Neural cell (in vitro differentiated cells): ENCODE results near the gene OGFR.

ENCODE experiments used
- TF ChIP-seq, protein P1 (sequence below): fragments of 450-650 bp; IDR thresholded peaks from 2 replicates; pipeline ENCODE4 v1.5.1; 2014; ENCODE audit warnings: antibody characterized with exemption, mild to moderate bottlenecking, moderate library complexity; ENCODE audit not compliant: poor library complexity, severe bottlenecking
- TF ChIP-seq, protein P2 (sequence below): IDR thresholded peaks from 2 replicates; pipeline ENCODE4 v1.6.1; 2012; ENCODE audit warnings: borderline replicate concordance

GRCh38 chr20:62799459-62799858 lies 5.2 kb upstream of the OGFR start:
- TF ChIP-seq, protein P1, sequence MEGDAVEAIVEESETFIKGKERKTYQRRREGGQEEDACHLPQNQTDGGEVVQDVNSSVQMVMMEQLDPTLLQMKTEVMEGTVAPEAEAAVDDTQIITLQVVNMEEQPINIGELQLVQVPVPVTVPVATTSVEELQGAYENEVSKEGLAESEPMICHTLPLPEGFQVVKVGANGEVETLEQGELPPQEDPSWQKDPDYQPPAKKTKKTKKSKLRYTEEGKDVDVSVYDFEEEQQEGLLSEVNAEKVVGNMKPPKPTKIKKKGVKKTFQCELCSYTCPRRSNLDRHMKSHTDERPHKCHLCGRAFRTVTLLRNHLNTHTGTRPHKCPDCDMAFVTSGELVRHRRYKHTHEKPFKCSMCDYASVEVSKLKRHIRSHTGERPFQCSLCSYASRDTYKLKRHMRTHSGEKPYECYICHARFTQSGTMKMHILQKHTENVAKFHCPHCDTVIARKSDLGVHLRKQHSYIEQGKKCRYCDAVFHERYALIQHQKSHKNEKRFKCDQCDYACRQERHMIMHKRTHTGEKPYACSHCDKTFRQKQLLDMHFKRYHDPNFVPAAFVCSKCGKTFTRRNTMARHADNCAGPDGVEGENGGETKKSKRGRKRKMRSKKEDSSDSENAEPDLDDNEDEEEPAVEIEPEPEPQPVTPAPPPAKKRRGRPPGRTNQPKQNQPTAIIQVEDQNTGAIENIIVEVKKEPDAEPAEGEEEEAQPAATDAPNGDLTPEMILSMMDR = no peak
- TF ChIP-seq, protein P2, sequence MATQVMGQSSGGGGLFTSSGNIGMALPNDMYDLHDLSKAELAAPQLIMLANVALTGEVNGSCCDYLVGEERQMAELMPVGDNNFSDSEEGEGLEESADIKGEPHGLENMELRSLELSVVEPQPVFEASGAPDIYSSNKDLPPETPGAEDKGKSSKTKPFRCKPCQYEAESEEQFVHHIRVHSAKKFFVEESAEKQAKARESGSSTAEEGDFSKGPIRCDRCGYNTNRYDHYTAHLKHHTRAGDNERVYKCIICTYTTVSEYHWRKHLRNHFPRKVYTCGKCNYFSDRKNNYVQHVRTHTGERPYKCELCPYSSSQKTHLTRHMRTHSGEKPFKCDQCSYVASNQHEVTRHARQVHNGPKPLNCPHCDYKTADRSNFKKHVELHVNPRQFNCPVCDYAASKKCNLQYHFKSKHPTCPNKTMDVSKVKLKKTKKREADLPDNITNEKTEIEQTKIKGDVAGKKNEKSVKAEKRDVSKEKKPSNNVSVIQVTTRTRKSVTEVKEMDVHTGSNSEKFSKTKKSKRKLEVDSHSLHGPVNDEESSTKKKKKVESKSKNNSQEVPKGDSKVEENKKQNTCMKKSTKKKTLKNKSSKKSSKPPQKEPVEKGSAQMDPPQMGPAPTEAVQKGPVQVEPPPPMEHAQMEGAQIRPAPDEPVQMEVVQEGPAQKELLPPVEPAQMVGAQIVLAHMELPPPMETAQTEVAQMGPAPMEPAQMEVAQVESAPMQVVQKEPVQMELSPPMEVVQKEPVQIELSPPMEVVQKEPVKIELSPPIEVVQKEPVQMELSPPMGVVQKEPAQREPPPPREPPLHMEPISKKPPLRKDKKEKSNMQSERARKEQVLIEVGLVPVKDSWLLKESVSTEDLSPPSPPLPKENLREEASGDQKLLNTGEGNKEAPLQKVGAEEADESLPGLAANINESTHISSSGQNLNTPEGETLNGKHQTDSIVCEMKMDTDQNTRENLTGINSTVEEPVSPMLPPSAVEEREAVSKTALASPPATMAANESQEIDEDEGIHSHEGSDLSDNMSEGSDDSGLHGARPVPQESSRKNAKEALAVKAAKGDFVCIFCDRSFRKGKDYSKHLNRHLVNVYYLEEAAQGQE = no peak
